NK-92 treated with Interleukin-12 subunit alpha and Interleukin-12 subunit beta, amount 100 ng/mL, for 24 hours (cell line): ENCODE results near the gene GLYATL2.

ENCODE experiments used
- DNase-seq: peaks from one replicate; lab custom pipeline; 2025; lab: John Stamatoyannopoulos, UW

The GLYATL2 gene

GRCh38 chr11:58801302-58801701 is 43.2 kb downstream of the GLYATL2 start:
- DNase-seq = no peak

GRCh38 chr11:58796333-58796732 is 48.2 kb downstream of the GLYATL2 start:
- no peak for DNase-seq

GRCh38 chr11:58788355-58789023 is 56.0 kb downstream of the GLYATL2 start:
- peak; percentile 5 for DNase-seq

- no peak for DNase-seq
Measured at GRCh38 chr11:58787903-58788302, 56.6 kb downstream of the GLYATL2 start.

- no peak for DNase-seq
Measured at GRCh38 chr11:58786693-58787092, 57.8 kb downstream of the GLYATL2 start.

GRCh38 chr11:58784995-58785394 is 59.5 kb downstream of the GLYATL2 start:
- DNase-seq = no peak
